H9 (cell line): ENCODE measurements around the gene ANAPC2. TPM values are rescaled to one million over a fixed set of nuclear protein-coding genes. Genes with fewer than 3 reads are reported as not detected.

Source experiments
- DNase-seq: peaks from one replicate; pipeline ENCODE4 v3.0.0-alpha.2; 2017
- H2AFZ ChIP-seq: one replicate; pipeline ENCODE4 v1.6.1; 2013; ENCODE audit warnings: mild to moderate bottlenecking, low read length, control low read depth, moderate library complexity
- H2AK5ac ChIP-seq: 2 replicates; pipeline ENCODE4 v1.6.1; 2013; ENCODE audit warnings: low read length, control low read depth, mixed read lengths; ENCODE audit not compliant: insufficient read length
- H2BK120ac ChIP-seq: one replicate; pipeline ENCODE4 v1.6.1; 2013; ENCODE audit warnings: low read depth, mild to moderate bottlenecking, low read length, control low read depth, inconsistent platforms; ENCODE audit not compliant: poor library complexity, severe bottlenecking
- H2BK12ac ChIP-seq: 2 replicates; pipeline ENCODE4 v1.6.1; 2013; ENCODE audit warnings: low read length, control low read depth, mixed read lengths, low read depth; ENCODE audit not compliant: insufficient read length
- H2BK15ac ChIP-seq: 2 replicates; pipeline ENCODE4 v1.6.1; 2013; ENCODE audit warnings: low read depth, low read length, control low read depth
- H2BK20ac ChIP-seq: one replicate; pipeline ENCODE4 v1.6.1; 2013; ENCODE audit warnings: low read depth, mild to moderate bottlenecking, low read length, control low read depth, inconsistent platforms; ENCODE audit not compliant: poor library complexity, severe bottlenecking
- H2BK5ac ChIP-seq: 2 replicates; pipeline ENCODE4 v1.6.1; 2013; ENCODE audit warnings: low read length, control low read depth, mixed read lengths; ENCODE audit not compliant: insufficient read length
- H3K14ac ChIP-seq: 2 replicates; pipeline ENCODE4 v1.6.1; 2013; ENCODE audit warnings: low read length, control low read depth; ENCODE audit not compliant: insufficient read depth
- H3K18ac ChIP-seq: 2 replicates; pipeline ENCODE4 v1.6.1; 2013; ENCODE audit warnings: low read depth, mild to moderate bottlenecking, mixed read lengths, low read length, control low read depth; ENCODE audit not compliant: insufficient read length
- H3K23ac ChIP-seq: 2 replicates; pipeline ENCODE4 v1.6.1; 2013; ENCODE audit warnings: low read length, control low read depth, mixed read lengths, low read depth; ENCODE audit not compliant: insufficient read length
- H3K23me2 ChIP-seq: 2 replicates; pipeline ENCODE4 v1.6.1; 2013; ENCODE audit warnings: low read depth, mild to moderate bottlenecking, mixed read lengths, low read length, control low read depth; ENCODE audit not compliant: insufficient read length, poor library complexity, severe bottlenecking
- H3K27ac ChIP-seq: 2 replicates; pipeline ENCODE4 v1.5.1; 2013; ENCODE audit warnings: low read length, control low read depth, mixed read lengths, low read depth; ENCODE audit not compliant: insufficient read length
- H3K27me3 ChIP-seq: 2 replicates; pipeline ENCODE4 v1.6.1; 2013; ENCODE audit warnings: low read length, control low read depth, inconsistent platforms; ENCODE audit not compliant: insufficient read depth
- H3K4ac ChIP-seq: 2 replicates; pipeline ENCODE4 v1.6.1; 2013; ENCODE audit warnings: low read depth, mild to moderate bottlenecking, control low read depth, inconsistent platforms, low read length, moderate library complexity
- H3K4me1 ChIP-seq: 2 replicates; pipeline ENCODE4 v1.6.1; 2013; ENCODE audit warnings: low read length, control low read depth, inconsistent platforms; ENCODE audit not compliant: insufficient read depth
- H3K4me2 ChIP-seq: 2 replicates; pipeline ENCODE4 v1.6.1; 2013; ENCODE audit warnings: low read length, control low read depth, mixed read lengths; ENCODE audit not compliant: insufficient read length, insufficient read depth
- H3K56ac ChIP-seq: 2 replicates; pipeline ENCODE4 v1.6.1; 2013; ENCODE audit warnings: low read depth, mild to moderate bottlenecking, mixed read lengths, low read length, control low read depth; ENCODE audit not compliant: insufficient read length
- H3K79me1 ChIP-seq: 2 replicates; pipeline ENCODE4 v1.6.1; 2013; ENCODE audit warnings: low read depth, mild to moderate bottlenecking, moderate library complexity, low read length, control low read depth, inconsistent platforms; ENCODE audit not compliant: insufficient read depth, poor library complexity, severe bottlenecking
- H3K79me2 ChIP-seq: 2 replicates; pipeline ENCODE4 v1.6.1; 2013; ENCODE audit warnings: low read length, control low read depth, inconsistent platforms; ENCODE audit not compliant: insufficient read depth
- H3K9ac ChIP-seq: 2 replicates; pipeline ENCODE4 v1.6.1; 2013; ENCODE audit warnings: low read length, control low read depth, mixed read lengths; ENCODE audit not compliant: insufficient read length; ENCODE audit errors: extremely low read depth
- H3K9me3 ChIP-seq: one replicate; pipeline ENCODE4 v1.6.1; 2013; ENCODE audit warnings: low read depth, low read length, inconsistent platforms; ENCODE audit not compliant: control insufficient read depth
- H3T11ph ChIP-seq: one replicate; pipeline ENCODE4 v1.6.1; 2013; ENCODE audit warnings: mild to moderate bottlenecking, low read length, control low read depth, inconsistent platforms
- H4K20me1 ChIP-seq: one replicate; pipeline ENCODE4 v1.6.1; 2013; ENCODE audit not compliant: control insufficient read depth, insufficient read length, insufficient read depth
- H4K5ac ChIP-seq: 2 replicates; pipeline ENCODE4 v1.6.1; 2013; ENCODE audit warnings: low read depth, mild to moderate bottlenecking, mixed read lengths, low read length, control low read depth; ENCODE audit not compliant: insufficient read length
- H4K8ac ChIP-seq: replicated peaks from 2 replicates; pipeline ENCODE4 v1.6.1; 2013; ENCODE audit warnings: low read length, control low read depth, mixed read lengths, low read depth; ENCODE audit not compliant: insufficient read length
- H4K91ac ChIP-seq: 2 replicates; pipeline ENCODE4 v1.6.1; 2013; ENCODE audit warnings: low read depth, mild to moderate bottlenecking, moderate library complexity, mixed read lengths, low read length, control low read depth; ENCODE audit not compliant: insufficient read length
- H3K27ac Mint-ChIP-seq, 3 experiments: 2 replicates in 2 of 3; 3 replicates in 1 of 3; pipeline ENCODE4 v1.8.0; 2020 to 2021; ENCODE audit warnings: mixed read lengths in 3 of 3, mild to moderate bottlenecking in 1 of 3, moderate library complexity in 1 of 3
- H3K27me3 Mint-ChIP-seq: 2 replicates; pipeline ENCODE4 v1.8.0; 2021; ENCODE audit warnings: low read depth, mild to moderate bottlenecking, moderate library complexity, mixed read lengths
- H3K36me3 Mint-ChIP-seq, 3 experiments: 2 replicates in 2 of 3; 3 replicates in 1 of 3; pipeline ENCODE4 v1.8.0; 2020 to 2021; ENCODE audit warnings: low read depth in 3 of 3, mixed read lengths in 3 of 3; ENCODE audit not compliant: insufficient read depth in 1 of 3
- H3K4me1 Mint-ChIP-seq, 2 experiments: 2 replicates each; pipeline ENCODE4 v1.8.0; 2020; ENCODE audit warnings: mixed read lengths in 2 of 2
- H3K4me3 Mint-ChIP-seq, 2 experiments: 2 replicates in 1 of 2; 3 replicates in 1 of 2; pipeline ENCODE4 v1.8.0; 2020 to 2021; ENCODE audit warnings: mild to moderate bottlenecking in 2 of 2, mixed read lengths in 2 of 2, moderate library complexity in 1 of 2
- H3K9me3 Mint-ChIP-seq, 2 experiments: 2 replicates in 1 of 2; 3 replicates in 1 of 2; pipeline ENCODE4 v1.8.0; 2020; ENCODE audit warnings: mild to moderate bottlenecking in 2 of 2, mixed read lengths in 2 of 2, moderate library complexity in 1 of 2
- WGBS: extraction: QIAGEN DNeasy Blood & Tissue Kit; methylation state at CpG from one replicate; pipeline ENCODE4 v1.1.7; 2013; ENCODE audit warnings: missing lambda C conversion rate, low lambda C conversion rate, mixed read lengths; ENCODE audit not compliant: insufficient read length; ENCODE audit errors: extremely low coverage; 5-methylcytosine and 5-hydroxymethylcytosine counted together
- total RNA-seq: library from RNA; stranded (reverse); gene quantifications from 2 replicates; pipeline ENCODE4 v1.2.1, GENCODE V29; 2021
- TF ChIP-seq, protein P1 (sequence below): fragments of 200-600 bp; sonication (generic); conservative IDR thresholded peaks from 3 replicates; pipeline ENCODE4 v1.8.0; 2021; ENCODE audit warnings: antibody characterized with exemption, mild to moderate bottlenecking

Gene ANAPC2
- total RNA-seq, 1 experiment from 2014 or later = 54.8 TPM

DNA sequence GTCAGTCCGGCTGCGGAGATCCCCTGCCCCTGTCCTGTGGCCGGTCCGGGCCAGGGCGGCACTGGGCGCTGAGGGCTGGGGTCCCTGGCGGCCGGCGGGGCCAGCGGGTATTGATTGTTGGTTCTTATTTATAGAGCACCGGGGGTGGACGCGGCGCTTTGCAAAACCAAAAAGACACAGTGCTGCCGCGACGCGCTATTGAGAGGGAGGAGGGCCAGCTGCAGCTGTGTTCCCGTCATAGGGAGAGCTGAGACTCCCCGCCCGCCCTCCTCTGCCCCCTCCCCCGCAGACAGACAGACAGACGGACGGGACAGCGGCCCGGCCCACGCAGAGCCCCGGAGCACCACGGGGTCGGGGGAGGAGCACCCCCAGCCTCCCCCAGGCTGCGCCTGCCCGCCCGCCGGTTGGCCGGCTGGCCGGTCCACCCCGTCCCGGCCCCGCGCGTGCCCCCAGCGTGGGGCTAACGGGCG lies 21.0 kb downstream of the ANAPC2 start:
- WGBS = no CpG with 5 or more reads among the region's 44 CpGs
- TF ChIP-seq, protein P1, sequence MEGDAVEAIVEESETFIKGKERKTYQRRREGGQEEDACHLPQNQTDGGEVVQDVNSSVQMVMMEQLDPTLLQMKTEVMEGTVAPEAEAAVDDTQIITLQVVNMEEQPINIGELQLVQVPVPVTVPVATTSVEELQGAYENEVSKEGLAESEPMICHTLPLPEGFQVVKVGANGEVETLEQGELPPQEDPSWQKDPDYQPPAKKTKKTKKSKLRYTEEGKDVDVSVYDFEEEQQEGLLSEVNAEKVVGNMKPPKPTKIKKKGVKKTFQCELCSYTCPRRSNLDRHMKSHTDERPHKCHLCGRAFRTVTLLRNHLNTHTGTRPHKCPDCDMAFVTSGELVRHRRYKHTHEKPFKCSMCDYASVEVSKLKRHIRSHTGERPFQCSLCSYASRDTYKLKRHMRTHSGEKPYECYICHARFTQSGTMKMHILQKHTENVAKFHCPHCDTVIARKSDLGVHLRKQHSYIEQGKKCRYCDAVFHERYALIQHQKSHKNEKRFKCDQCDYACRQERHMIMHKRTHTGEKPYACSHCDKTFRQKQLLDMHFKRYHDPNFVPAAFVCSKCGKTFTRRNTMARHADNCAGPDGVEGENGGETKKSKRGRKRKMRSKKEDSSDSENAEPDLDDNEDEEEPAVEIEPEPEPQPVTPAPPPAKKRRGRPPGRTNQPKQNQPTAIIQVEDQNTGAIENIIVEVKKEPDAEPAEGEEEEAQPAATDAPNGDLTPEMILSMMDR = no peak
- H2AK5ac ChIP-seq = no peak overlapping the region
- H3K14ac ChIP-seq = no peak overlapping the region
- H3K18ac ChIP-seq = no peak overlapping the region
- H3K4me1 ChIP-seq = no peaks in the 10 kb centered on the region
- H3K4ac ChIP-seq = no peak overlapping the region
- no peak for DNase-seq
- H4K8ac ChIP-seq = no peak overlapping the region
- H4K5ac ChIP-seq = no peak overlapping the region
- no peak overlapping the region for H2BK120ac ChIP-seq
- H3K4me2 ChIP-seq = no peak overlapping the region
- no peak overlapping the region for H3K56ac ChIP-seq
- H4K20me1 ChIP-seq = peaks cover 2% of the 10 kb centered on the region
- no peak overlapping the region for H3K9ac ChIP-seq
- no peak overlapping the region for H2BK20ac ChIP-seq
- no peak overlapping the region for H3K27ac ChIP-seq
- no peak overlapping the region for H3K23ac ChIP-seq
- Mint-ChIP-seq H3K4me3 (no peak overlapping the region; a peak in 1 of 5 replicates), H3K27me3 (peaks cover 91% of the 10 kb centered on the region), H3K27ac (no peak overlapping the region), H3K9me3 (no peaks in the 10 kb centered on the region; a peak in 1 of 5 replicates), H3K36me3 (no peaks in the 10 kb centered on the region), H3K4me1 (peaks cover 3 to 9% of the 10 kb centered on the region in 2 experiments)
- H2BK5ac ChIP-seq = no peak overlapping the region
- no peak overlapping the region for H3T11ph ChIP-seq
- H3K79me2 ChIP-seq = no peaks in the 10 kb centered on the region
- peaks cover 13% of the 10 kb centered on the region for H3K23me2 ChIP-seq
- no peak overlapping the region for H2BK15ac ChIP-seq
- H2AFZ ChIP-seq = no peak overlapping the region
- H2BK12ac ChIP-seq = no peak overlapping the region
- H3K9me3 ChIP-seq = no peaks in the 10 kb centered on the region
- peaks cover 39% of the 10 kb centered on the region; the same call in 1 of the 2 replicates for H3K27me3 ChIP-seq
- no peak overlapping the region for H4K91ac ChIP-seq
- no peaks in the 10 kb centered on the region for H3K79me1 ChIP-seq
